Esophagus squamous epithelium (tissue), 5 donors: ENCODE measurements around the gene GALNT17. TPM values are rescaled to one million over a fixed set of nuclear protein-coding genes. Genes with fewer than 3 reads are reported as not detected.

Source experiments
- DNase-seq: peaks from one replicate; lab custom pipeline; 2025; lab: John Stamatoyannopoulos, UW
- H3K27ac ChIP-seq, 4 donors: fragments of 200-600 bp; sonication (generic); one replicate each; pipeline ENCODE4 v1.5.1; 2016 to 2019; ENCODE audit warnings: mild to moderate bottlenecking in 1 of 4
- H3K27me3 ChIP-seq, 4 donors: fragments of 200-600 bp; sonication (generic); 1 replicate in 3 of 4; 2 replicates in 1 of 4; pipeline versions ENCODE4 v1.5.1 to v1.6.0; 2017 to 2021; ENCODE audit warnings: antibody characterized with exemption in 1 of 4
- H3K36me3 ChIP-seq, 3 donors: fragments of 200-600 bp; sonication (generic); one replicate each; pipeline ENCODE4 v1.5.1; 2016 to 2019
- H3K4me1 ChIP-seq, 3 donors: fragments of 200-600 bp; sonication (generic); one replicate each; pipeline ENCODE4 v1.5.1; 2017 to 2019
- H3K4me3 ChIP-seq, 4 donors: fragments of 200-600 bp; sonication (generic); 1 replicate in 3 of 4; 2 replicates in 1 of 4; pipeline ENCODE4 v1.5.1; 2016 to 2019; ENCODE audit warnings: mild to moderate bottlenecking in 2 of 4, moderate library complexity in 1 of 4
- H3K9me3 ChIP-seq, 3 donors: fragments of 200-600 bp; sonication (generic); one replicate each; pipeline ENCODE4 v1.5.1; 2016 to 2019
- POLR2A ChIP-seq, 4 donors: fragments of 450-650 bp; IDR thresholded peaks; one replicate each; pipeline ENCODE4 v1.6.1; 2017; ENCODE audit warnings: antibody characterized with exemption in 4 of 4, mild to moderate bottlenecking in 4 of 4, moderate library complexity in 3 of 4
- WGBS, 2 donors: methylation state at CpG; one replicate each; pipeline ENCODE4 v1.1.5; 2018; 5-methylcytosine and 5-hydroxymethylcytosine counted together
- intact Hi-C: fragments of 100-400 bp; cut with DNase I; formaldehyde crosslinking; loops from one replicate; pipeline ENCODE4 v1.15.0; 2022
- total RNA-seq, 4 donors: library from RNA; depleted of rRNA; stranded (reverse); fragments of >200 nt; gene quantifications; one replicate each; pipeline ENCODE4 v1.1.0, GENCODE V29; 2016
- TF ChIP-seq, protein P1 (sequence below), 6 experiments: fragments of 450-650 bp in 4 of 6; fragments of 200-600 bp in 2 of 6; sonication (generic) in 2 of 6; IDR thresholded peaks; one replicate each; pipeline ENCODE4 v1.5.1; 2016 to 2019; ENCODE audit warnings: antibody characterized with exemption in 6 of 6, mild to moderate bottlenecking in 4 of 6, moderate library complexity in 4 of 6
- donor health status: DM: yes; HTN: yes; CAD: no.

GALNT17 gene
- total RNA-seq, 4 donors from 2014 or later = 1.6 to 22.1 (median 2.5) TPM

DNA sequence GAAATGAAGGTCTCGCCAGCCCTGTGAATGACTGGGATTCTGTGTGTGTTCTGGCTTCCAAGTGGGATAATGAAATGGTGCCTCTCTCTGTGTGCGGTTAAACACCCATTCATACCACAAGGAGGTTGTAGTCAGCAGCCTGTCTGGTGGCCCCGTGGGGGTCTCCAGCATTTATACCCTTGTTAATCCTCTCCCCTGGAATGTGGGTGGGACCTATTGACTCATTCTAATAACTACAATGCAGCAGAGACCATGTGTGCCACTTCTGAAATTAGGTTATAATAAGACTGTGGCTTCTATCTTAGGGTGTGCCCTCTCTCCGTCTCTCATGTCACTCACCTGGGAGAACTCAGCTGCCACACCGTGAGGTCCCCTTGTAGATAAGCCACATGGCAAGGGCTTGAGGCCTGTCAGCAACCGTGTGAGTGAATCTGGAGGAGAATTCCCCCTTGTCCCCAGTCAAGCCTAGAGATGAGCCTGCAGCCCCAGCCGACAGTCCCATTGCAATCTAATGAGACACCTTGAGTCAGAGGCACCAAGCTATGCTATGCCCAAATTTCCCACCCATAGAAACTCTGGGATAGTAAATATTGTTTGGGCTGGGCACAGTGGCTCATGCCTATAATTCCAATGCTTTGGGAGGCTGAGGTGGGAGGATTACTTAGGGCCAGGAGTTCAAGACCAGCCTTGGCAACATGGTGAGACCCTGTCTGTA lies 106.8 kb downstream of the GALNT17 start:
- Histone ChIP-seq H3K9me3 (no peaks in the 10 kb centered on the region), H3K27me3 (no peaks in the 10 kb centered on the region), H3K36me3 (no peaks in the 10 kb centered on the region), H3K4me3 (no peak overlapping the region), H3K4me1 (peaks cover 0 to 41% (median 6%) of the 10 kb centered on the region in 3 donors), H3K27ac (peak overlapping the region in 3 of 4 donors; percentile 76 to 79 (median 79))
- intact Hi-C loops = no loop called here
- TF ChIP-seq, protein P1, sequence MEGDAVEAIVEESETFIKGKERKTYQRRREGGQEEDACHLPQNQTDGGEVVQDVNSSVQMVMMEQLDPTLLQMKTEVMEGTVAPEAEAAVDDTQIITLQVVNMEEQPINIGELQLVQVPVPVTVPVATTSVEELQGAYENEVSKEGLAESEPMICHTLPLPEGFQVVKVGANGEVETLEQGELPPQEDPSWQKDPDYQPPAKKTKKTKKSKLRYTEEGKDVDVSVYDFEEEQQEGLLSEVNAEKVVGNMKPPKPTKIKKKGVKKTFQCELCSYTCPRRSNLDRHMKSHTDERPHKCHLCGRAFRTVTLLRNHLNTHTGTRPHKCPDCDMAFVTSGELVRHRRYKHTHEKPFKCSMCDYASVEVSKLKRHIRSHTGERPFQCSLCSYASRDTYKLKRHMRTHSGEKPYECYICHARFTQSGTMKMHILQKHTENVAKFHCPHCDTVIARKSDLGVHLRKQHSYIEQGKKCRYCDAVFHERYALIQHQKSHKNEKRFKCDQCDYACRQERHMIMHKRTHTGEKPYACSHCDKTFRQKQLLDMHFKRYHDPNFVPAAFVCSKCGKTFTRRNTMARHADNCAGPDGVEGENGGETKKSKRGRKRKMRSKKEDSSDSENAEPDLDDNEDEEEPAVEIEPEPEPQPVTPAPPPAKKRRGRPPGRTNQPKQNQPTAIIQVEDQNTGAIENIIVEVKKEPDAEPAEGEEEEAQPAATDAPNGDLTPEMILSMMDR (IDR thresholded peaks at IDR 0.05) = no peak
- no peak for TF ChIP-seq POLR2A (IDR thresholded peaks at IDR 0.05)
- no peak for DNase-seq
- WGBS, 2 donors = 55 to 68% methylated on average over 4 to 5 of the region's 7 CpGs

GRCh38 chr7:71239586-71240268 lies 107.8 kb downstream of the GALNT17 start:
- intact Hi-C loops = no loop called here
- no peak overlapping the region for H3K4me3 ChIP-seq
- H3K27me3 ChIP-seq = no peaks in the 10 kb centered on the region
- H3K9me3 ChIP-seq = no peaks in the 10 kb centered on the region
- H3K27ac ChIP-seq = peak overlapping the region in 3 of 4 donors; percentile 76 to 79 (median 79)
- H3K4me1 ChIP-seq = peaks cover 0 to 41% (median 6%) of the 10 kb centered on the region in 3 donors
- H3K36me3 ChIP-seq = no peaks in the 10 kb centered on the region
- DNase-seq = no peak
- WGBS, 2 donors = 32 to 40% methylated on average over 8 of the region's 8 CpGs
- TF ChIP-seq, protein P1 (IDR thresholded peaks at IDR 0.05) = no peak
- no peak for TF ChIP-seq POLR2A (IDR thresholded peaks at IDR 0.05)

GRCh38 chr7:71243736-71244410 lies 111.9 kb downstream of the GALNT17 start:
- H3K4me1 ChIP-seq = peaks cover 0 to 14% (median 6%) of the 10 kb centered on the region in 3 donors
- DNase-seq = no peak

GRCh38 chr7:71245038-71245437 lies 113.1 kb downstream of the GALNT17 start:
- Histone ChIP-seq H3K9me3 (no peaks in the 10 kb centered on the region), H3K36me3 (no peaks in the 10 kb centered on the region), H3K27me3 (no peaks in the 10 kb centered on the region), H3K27ac (no peak overlapping the region), H3K4me3 (no peak overlapping the region), H3K4me1 (peaks cover 0 to 2% (median 0%) of the 10 kb centered on the region in 3 donors)
- WGBS, 2 donors = 65 to 73% methylated on average over 7 of the region's 7 CpGs
- DNase-seq = no peak
- no peak for TF ChIP-seq POLR2A (IDR thresholded peaks at IDR 0.05)
- TF ChIP-seq, protein P1 (IDR thresholded peaks at IDR 0.05) = no peak
- intact Hi-C loops = no loop called here

More at GRCh38 chr7:71243736-71244410, 111.9 kb downstream of the GALNT17 start:
- Histone ChIP-seq H3K36me3 (no peaks in the 10 kb centered on the region), H3K9me3 (no peaks in the 10 kb centered on the region), H3K27me3 (no peaks in the 10 kb centered on the region), H3K27ac (no peak overlapping the region), H3K4me3 (no peak overlapping the region)
- intact Hi-C loops = no loop called here
- WGBS, 2 donors = 43 to 53% methylated on average over 8 of the region's 8 CpGs
- TF ChIP-seq, protein P1 (IDR thresholded peaks at IDR 0.05) = no peak
- no peak for TF ChIP-seq POLR2A (IDR thresholded peaks at IDR 0.05)
